GM19193 (cell line): Measurements from ENCODE around the gene CEP83.

Experiments used
- POLR2A ChIP-seq: IDR thresholded peaks from 4 replicates; pipeline ENCODE4 v1.6.1; 2011; ENCODE audit not compliant: insufficient read depth, insufficient read length; ENCODE audit errors: extremely low read depth

Gene CEP83

GRCh38 chr12:94336211-94336925, 123.3 kb downstream of the CEP83 start:
- TF ChIP-seq POLR2A = no peak

DNA sequence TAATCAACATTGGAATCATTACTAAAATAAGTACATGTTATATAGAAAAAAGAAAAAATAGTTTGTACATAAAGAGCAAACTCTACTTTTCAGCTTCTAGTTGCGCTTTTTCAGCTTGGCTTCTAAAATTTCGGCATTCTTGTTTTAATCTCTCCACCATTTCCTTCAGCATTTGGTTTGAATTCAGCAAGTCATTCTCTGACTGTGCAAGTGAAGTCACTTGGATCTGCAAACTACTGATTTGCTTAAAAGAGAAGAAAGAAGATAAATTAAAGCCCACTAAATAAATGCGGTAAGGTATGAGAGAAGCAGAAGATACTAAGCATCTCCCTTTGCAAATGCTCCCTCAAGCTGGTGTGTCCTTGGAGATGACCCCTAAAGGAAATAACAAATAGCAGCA, 126.3 kb downstream of the CEP83 start:
- TF ChIP-seq POLR2A = no peak

DNA sequence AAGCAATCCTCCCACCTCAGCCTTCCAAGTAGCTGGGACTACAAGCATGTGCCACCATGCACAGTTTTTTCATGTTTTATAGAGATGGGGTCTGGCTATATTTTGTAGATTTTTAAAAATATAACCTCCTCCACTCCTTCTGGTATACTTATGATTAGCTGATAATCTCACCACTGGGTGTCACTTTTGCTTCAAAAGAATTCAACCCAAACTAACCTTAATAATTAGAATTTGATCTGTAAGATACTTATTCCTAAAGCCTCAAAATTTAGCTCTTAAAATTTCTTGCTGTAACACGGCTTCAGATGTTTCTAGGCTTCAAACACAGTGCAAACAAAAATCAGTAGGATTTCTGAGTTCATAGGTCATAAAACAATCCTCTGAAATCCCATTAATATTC, 130.3 kb downstream of the CEP83 start:
- TF ChIP-seq POLR2A = no peak

- TF ChIP-seq POLR2A = no peak
These were observed 131.9 kb downstream of the CEP83 start for GRCh38 chr12:94327809-94328208.

- TF ChIP-seq POLR2A = no peak
These were observed 132.9 kb downstream of the CEP83 start for GRCh38 chr12:94326727-94327126.

DNA sequence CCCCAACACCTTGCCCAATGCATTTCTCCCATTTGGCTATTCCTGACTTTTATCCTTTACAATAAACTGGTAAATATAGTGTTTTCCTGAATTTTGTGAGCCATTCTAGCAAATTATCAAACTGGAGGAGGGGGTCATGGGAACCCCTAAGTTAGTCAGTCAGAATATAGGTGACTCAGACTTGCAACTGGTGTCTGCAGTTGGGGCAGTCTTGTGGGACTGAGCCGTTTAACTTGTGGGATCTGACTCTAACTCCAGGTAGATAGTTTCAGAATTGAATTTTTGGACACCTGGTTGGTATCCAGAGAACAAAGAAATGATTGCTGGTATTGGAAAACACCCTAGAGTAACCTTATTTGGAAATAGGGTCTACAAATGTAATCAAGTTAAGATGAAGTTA, 133.4 kb downstream of the CEP83 start:
- no peak for TF ChIP-seq POLR2A

- TF ChIP-seq POLR2A = no peak
These were observed 137.3 kb downstream of the CEP83 start for GRCh38 chr12:94322346-94322745.

- no peak for TF ChIP-seq POLR2A
These were observed 139.6 kb downstream of the CEP83 start for GRCh38 chr12:94320109-94320508.

GRCh38 chr12:94318181-94318580, 141.5 kb downstream of the CEP83 start:
- no peak for TF ChIP-seq POLR2A

- no peak for TF ChIP-seq POLR2A
These were observed 147.3 kb downstream of the CEP83 start for GRCh38 chr12:94312378-94312777.

DNA sequence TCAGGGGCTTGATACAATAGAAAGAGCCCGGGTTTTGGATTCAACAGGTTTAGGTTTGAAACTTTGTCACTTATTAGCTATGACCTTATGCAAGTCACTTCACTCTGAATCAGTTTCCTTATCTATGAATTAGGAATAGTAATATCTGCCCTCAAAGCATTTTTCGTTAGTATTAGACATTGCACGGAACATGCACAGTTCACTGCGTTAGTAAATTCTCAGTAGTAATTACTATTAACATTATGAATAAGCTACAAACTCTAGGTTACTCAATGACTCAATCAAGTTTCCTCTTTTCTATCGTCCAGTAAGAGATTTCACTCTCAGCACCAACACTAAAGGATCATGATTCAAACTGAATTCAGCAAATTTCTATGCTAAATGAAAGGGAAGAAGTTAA, 150.3 kb downstream of the CEP83 start:
- no peak for TF ChIP-seq POLR2A

- no peak for TF ChIP-seq POLR2A
These were observed 151.1 kb downstream of the CEP83 start for GRCh38 chr12:94308612-94309011.

GRCh38 chr12:94305130-94305957, 154.3 kb downstream of the CEP83 start:
- no peak for TF ChIP-seq POLR2A

GRCh38 chr12:94304566-94305061, 155.1 kb downstream of the CEP83 start:
- no peak for TF ChIP-seq POLR2A

DNA sequence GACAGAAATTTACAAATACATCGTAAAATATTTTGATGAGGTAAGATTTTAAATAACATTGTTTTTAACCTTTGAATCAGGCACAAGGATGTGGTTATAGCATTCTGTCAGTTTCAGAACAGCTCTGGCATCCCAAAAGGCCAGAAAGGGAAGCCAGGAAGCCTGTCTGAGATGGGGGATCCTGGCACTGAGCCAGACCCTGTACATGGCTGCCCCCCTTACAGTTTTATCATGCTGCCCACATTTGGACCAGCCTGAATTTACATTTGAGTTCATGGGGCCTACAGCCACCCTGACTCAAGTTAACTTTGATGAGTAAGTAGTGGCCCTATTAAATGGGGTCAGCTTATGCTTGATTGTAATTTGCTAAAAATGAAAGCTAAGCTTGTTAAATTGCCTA, 155.7 kb downstream of the CEP83 start:
- TF ChIP-seq POLR2A = no peak

GRCh38 chr12:94299846-94300245, 159.8 kb downstream of the CEP83 start:
- TF ChIP-seq POLR2A = no peak
